GM20431 (cell line): ENCODE measurements around the gene SUGCT.
"Not testable (repeated sequence)": the region's sequence is repeated elsewhere in the genome, so short reads cannot be mapped to it uniquely, and the experiment has no call there.

Experiments used
- in situ Hi-C: fragments of 300-500 bp; cut with MseI, MboI; formaldehyde crosslinking; loops from one replicate; pipeline ENCODE4 v1.15.0; 2020; ENCODE audit warnings: low sequenced_read_pairs; ENCODE audit not compliant: unreplicated experiment

The SUGCT gene

DNA sequence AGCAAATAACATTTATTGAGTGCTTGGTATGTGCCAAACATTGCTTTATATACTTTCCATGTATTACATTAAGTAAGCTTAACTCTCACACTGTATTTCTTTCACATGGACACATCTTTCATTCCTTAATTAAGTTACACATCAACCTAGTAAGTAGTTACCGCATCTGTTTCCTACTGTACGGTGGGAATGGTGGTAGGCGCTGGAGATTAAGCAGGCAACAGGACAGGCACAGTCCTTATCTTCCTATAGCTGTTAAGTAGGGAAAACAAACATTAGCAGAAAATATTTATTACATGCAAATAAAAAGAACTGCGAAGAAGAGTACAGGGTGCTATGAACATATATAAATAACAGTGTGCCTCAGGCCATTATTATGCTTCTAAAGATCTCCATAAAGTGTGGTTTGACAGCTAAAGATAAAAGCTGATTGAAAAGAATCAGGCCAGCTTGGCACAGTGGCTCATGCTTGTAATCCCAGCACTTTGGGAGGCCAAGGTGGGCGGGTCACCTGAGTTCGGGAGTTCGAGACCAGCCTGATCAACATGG, 105.0 kb downstream of the SUGCT start:
- in situ Hi-C loops: no loop called here

DNA sequence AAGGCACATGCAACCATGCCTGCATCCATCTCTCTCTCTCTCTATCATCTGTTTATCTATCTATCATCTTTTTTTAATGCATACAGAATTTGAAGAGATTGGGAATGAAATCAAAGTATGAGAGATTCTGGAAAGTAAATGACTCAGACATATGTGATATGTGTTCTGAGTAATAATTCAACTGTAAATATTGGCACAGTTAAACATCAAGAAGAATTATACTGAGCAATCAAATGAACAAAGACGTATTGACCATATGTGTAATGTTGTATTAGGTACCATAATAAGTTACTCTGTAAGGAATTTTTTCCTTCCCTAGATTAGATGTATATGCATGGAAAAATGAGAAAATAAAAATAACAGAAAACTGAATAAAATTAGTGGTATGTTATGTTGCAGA, 108.3 kb downstream of the SUGCT start:
- in situ Hi-C loops: no loop called here

DNA sequence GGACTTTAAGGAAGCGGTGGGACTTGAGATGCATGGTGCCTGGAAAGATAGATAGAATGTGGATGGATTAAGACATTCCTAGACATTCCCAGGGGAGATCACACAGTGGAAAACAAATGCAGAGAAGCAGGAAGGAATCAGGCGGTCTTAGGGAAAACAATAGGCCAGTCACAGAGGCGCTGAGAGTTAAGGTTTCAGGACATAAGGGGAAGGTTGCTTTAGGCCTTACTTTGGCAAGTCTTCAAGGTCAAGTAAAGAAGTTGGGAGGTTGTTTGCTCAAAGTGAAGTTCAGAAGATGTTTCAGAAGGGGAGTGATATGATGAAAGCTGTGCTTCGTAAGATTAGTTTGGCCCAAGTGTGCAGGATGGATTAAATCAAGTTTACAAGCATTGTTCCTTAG, 109.4 kb downstream of the SUGCT start:
- in situ Hi-C loops: no loop called here

- in situ Hi-C loops: no loop called here
Observed at GRCh38 chr7:40248681-40249080, 113.9 kb downstream of the SUGCT start.

DNA sequence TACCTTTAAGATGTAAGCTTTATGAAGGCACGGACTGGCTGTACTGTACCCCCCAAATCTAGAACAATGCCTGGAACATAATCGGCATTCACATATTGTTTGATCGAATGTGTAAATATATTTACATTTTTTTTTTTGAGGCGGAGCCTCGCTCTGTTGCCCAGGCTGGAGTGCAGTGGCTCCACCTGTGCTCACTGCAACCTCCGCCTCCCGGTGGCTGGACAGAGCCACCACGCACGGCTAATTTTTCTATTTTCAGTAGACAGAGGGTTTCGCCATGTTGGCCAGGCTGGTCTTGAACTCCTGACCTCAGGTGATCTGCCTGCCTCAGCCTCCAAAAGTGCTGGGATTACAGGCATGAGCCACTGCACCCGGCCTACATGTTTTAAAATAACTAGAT, 118.6 kb downstream of the SUGCT start:
- in situ Hi-C loops: not testable (repeated sequence)

DNA sequence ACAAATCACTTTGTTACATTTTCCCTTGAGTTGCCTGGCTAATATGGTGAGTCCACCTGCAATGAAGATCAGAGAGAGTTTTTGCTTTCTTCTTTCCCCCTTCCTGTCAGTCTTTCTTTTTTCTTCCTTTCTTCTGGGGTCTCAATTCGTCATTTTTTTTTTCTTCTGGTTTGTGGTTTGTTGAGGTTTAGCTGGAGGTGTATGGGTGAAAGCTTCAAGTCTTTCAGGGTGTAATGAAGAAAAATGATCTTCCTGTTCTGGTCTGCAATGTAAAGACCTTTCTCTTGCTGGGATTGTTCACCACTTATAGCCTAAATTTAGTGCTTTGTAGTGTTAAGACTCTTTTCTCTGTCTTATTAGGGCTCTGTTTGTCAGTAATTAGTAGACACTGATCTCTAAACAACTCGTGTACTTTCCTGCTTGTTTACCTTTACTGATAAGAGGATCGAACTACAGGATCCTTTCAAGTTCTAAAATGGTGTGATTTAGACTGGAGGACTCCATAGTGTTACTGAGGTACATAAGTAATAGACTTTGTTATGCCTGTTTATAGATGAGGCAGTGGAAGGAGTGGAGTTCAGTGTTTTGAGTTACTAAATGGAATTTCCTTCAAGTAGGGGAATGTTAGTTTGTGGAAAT, 129.1 kb downstream of the SUGCT start:
- in situ Hi-C loops: no loop called here

- in situ Hi-C loops: no loop called here
Observed at GRCh38 chr7:40267583-40267982, 132.8 kb downstream of the SUGCT start.

DNA sequence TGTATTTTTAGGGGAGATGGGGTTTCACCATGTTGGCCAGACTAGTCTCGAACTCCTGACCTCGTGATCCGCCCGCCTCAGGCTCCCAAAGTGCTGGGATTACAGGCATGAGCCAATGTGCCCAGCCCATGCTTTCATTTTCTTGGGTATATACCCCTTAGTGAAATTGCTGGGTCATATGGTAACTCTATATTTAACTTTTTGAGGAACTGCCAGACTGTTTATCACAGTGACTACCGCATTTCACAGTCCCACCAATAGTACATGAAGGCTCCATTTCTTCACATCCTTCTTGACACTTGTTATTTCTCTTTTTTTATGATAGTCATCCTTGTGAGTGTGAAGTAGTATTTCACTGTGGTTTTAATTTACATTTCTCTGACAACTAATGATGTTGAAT, 134.0 kb downstream of the SUGCT start:
- in situ Hi-C loops: not testable (repeated sequence)

- in situ Hi-C loops: no loop called here
Observed at GRCh38 chr7:40276061-40276460, 141.3 kb downstream of the SUGCT start.

DNA sequence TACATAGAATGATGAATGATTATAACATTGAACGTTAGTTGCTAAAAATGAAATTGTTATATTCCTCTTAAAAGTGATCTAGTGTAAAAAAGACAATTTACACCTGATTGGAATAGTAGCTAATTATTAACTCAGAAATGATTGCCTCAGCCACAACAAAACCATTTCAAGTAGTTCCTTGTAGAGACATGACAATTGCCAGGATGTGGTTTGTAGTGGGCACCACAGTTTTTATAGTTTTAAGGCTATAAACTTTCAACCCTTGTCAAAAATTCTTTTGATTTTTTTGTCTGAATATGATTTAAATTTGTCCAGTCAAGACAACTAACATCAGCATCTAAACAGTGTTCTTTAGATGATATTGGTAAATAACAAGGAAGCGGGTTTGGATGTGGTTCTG, 145.2 kb downstream of the SUGCT start:
- in situ Hi-C loops: no loop called here

DNA sequence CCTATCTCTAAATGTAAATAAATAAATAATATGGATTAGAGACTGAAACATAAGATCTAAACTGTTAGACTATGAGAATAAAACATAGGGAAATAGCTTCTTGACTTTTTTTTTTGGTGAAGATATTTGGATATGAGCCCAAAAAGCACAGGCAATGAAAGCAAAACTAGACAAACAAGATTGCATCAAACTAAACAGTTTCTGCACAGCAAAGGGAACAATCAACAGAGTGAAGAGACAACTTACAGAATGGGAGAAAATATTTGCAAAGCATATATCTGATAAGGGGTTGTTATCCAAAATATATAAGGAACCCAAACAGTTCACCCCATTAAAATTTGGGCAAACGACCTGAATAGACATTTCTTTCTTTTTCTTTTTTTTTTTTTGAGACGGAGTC, 148.1 kb downstream of the SUGCT start:
- in situ Hi-C loops: no loop called here

DNA sequence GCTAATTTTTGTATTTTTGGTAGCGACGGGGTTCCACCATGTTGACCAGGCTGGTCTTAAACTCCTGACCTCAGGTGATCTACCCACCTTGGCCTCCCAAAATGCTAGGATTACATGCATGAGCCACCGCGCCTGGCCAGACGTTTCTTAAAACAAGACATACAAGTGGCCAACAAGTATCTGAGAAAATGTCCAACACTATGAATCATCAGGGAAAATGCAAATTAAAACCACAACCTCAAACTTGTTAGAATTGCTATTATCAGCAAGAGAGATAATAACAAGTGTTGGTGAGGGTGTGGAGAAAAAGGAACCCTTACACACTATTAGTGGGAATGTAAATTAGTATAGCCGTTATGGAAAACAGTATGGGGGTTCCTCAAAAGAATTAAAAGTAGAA, 148.6 kb downstream of the SUGCT start:
- in situ Hi-C loops: no loop called here

DNA sequence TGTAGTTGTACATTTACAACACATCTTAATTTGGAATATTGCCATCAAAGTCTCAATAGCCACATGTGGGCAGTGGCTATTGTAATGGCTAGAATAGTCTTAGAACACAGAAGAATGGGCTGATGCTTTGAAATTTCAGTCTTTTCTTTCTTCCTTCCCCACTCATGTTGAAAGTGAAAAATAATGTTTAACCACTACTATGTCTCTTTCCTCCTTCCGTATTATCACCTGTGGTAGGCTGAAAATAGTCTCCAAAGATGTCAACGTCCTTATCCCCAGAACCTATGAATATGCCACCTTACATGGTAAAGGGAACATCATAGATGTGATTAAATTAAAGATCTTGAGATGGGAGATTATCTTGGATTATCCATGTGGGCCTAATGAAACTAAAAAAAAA, 154.0 kb downstream of the SUGCT start:
- in situ Hi-C loops: no loop called here

DNA sequence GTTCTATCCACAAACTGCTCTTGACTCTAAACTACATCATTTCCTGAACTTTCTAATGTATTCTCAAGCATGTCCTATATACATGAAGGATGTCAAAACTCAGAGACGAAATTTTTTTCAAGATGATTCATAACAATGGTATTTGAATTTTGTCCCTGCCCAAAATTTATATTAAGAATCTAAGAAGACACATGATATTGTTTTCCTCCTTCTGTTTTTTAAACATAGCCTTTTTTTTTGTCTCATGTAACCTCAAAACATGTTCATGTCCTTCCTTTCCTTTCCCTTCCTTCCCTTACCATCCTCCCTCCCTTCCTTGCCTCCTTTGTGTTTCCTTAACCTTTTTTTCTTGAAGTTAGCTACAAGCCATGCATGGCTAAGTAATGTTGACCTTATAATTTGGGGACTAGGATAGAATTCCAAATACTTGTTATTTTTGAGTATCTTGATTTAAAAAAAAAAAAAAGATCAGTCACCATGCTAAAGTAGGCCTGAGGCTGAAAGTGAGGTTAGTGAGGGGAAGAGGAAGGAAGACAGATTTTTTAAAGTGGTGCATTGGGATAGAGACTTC, 163.0 kb downstream of the SUGCT start:
- in situ Hi-C loops: no loop called here

DNA sequence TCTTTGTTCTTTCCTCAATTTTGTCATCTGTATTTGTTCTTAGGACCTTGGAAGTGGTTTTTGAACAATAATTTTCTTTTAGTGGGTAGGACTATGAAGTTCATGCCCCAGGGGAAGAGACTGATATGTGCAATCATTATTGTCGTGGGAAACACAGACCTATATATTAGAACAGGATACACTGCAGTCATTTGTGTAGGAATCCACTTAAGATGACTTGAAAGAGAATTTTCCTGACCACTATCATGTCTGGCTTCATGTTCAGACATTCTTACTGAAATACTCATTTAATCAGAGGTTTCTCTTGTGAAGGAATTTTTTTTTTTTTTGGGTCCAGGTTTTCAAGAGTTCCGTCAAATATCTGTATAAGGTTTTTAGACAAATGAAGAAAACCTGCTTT, 163.6 kb downstream of the SUGCT start:
- in situ Hi-C loops: no loop called here

- in situ Hi-C loops: no loop called here
Observed at GRCh38 chr7:40299097-40299496, 164.3 kb downstream of the SUGCT start.

GRCh38 chr7:40300146-40300670, 165.4 kb downstream of the SUGCT start:
- in situ Hi-C loops: no loop called here

DNA sequence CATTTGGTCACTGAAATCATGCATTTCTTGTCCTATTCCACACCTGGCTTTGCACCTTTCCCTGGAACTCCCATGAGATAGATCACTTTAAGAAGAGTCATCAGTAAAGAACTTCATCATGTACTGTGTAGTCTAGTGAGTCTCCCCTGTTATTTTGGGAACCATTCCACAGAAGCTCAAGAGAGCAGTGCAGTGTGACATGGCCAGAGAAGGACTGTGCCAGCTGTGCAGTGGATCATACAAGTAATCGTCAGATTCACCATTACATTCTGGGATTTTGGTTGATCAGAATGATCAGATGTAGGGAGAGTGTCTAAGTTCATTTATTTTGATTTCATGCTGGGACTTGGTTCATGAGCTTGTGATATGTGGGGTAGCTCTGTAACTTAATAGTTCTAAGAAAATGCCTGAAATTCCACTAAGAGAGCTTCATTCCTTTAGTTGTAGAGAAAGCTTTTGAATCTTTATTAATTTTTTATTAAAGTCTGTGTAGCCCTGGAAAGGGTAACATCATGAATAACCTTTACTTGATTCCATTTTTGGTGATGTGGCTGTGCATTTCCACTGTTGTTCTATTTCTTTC, 166.8 kb downstream of the SUGCT start:
- in situ Hi-C loops: no loop called here

DNA sequence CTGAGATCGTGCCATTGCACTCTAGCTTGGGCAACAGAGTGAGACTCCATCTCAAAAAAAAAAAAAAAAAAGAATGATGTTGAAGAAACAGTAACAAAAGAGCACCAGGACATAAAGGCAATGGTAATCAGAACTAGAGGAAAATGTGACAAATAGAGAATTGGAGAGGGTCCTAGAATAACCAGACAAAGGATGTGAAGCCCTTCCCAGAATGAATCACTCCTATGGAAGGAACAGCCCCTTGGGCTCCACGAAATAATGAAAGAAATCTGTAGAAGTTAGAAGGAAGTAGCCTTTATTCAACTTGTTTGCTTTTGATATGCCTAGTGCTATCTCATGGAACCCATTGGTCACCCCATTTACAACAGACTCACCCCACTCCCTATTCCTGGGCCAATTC, 169.2 kb downstream of the SUGCT start:
- in situ Hi-C loops: no loop called here

DNA sequence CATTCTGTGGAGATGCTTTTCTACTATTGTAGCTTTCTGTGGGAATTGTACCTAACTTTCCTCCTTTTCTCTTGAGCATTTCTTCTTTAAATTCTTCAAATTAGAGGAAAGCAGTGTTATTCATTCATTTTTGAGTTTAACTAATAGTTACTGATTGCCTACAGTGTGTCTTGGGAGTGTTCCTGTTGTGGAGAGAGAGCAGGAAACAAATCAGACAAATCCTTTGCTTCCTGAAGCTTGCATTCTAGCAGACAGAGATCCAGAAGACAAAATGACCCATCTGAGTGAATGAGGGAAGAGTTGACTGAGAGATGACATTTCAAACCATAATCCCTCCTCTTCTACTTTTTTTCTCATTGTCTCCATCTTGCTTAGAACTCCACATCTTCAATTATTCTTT, 170.4 kb downstream of the SUGCT start:
- in situ Hi-C loops: no loop called here

GRCh38 chr7:40306025-40306424, 171.2 kb downstream of the SUGCT start:
- in situ Hi-C loops: no loop called here
